NCI-H345 treated with DMSO at 0.1 percent for 48 hours (cell line): ENCODE results near the gene CTDSP1.

Experiments
- DNase-seq: peaks from one replicate; lab custom pipeline; 2025; ENCODE audit not compliant: unreplicated experiment; lab: John Stamatoyannopoulos, UW

Gene CTDSP1

DNA sequence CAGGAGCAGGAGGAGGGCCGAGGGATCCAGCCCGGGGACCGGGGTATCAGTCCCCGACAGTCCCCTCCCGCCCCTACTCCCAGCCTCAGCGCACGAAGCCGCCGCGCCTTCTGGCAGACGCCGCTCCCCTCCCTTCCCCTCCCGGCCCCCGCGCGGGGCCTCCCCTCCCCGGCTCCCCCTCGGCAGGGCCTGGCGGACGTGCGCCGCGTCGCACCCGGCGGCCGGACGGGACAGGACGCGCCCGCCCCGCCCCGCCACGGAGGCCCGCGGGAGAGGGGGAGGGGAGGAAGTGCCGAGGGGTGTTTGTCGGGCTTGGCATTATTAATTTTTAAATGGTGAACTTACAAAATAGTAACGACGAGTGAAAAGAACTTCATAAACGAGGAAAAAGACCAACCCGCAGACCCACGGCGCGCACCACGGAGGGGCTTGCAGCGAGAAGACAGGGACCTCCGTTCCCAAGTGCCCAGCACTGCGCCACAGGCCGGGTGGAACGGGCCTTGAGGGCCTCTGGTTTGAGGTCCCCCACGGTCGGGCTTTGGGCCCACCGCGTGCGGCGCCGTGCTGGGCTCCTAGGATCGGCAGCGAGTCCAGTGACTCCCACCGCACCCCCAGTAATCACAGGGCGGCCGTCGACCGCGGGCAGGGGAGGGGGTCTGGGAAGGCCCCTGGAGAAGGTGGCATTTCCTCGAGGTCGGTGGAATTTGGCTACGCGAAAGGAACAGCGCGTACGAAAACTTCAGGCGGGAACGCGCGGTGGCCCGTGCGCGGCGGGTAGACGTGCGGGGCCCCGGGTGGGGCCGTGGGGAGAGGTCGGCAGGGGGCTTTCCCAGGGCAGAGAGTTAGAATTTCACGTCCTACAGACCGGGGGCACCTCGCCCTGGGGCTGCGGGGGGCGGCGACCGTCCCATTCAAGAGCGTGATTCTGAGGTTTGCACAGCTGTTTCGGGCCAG lies 954 bp upstream of the CTDSP1 start:
- no peak for DNase-seq

DNA sequence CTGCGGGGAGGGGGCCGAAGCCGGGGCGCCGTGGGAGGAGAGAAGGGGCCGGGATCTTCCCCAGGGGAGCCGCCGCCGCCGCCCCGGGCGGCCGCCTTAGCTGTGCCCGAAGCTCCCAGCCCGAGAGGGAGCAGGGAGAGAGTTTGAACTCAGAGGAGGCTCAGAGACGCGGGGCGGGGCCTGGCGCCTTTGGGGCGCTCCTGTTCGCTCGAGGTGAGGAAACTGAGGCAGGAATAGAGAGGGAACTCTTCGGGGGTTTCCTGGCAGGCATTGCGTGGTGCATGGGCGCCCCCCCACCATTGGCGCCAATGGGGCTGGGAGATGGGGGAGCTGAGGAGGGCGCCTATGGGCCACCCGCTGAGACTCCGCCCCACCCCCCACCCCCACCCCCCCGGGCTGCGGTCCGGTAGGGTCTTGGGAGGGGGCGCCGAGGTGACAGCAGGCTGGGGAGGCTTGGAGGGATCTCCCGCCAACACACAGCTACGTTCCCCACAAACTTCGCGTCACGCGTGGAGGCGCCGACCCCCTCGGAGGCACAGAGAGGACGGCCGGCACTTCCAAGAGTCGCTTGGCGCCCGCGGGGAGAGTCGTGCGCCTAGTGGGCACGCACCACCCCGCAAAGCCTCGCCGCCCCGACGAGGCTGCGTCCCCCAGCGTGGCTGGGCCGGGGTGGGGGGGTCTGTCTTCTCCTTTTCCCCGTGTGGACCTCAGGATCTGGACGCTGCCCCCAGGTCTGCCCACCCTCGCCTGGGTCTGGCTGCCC lies 680 bp downstream of the CTDSP1 start:
- no peak for DNase-seq

DNA sequence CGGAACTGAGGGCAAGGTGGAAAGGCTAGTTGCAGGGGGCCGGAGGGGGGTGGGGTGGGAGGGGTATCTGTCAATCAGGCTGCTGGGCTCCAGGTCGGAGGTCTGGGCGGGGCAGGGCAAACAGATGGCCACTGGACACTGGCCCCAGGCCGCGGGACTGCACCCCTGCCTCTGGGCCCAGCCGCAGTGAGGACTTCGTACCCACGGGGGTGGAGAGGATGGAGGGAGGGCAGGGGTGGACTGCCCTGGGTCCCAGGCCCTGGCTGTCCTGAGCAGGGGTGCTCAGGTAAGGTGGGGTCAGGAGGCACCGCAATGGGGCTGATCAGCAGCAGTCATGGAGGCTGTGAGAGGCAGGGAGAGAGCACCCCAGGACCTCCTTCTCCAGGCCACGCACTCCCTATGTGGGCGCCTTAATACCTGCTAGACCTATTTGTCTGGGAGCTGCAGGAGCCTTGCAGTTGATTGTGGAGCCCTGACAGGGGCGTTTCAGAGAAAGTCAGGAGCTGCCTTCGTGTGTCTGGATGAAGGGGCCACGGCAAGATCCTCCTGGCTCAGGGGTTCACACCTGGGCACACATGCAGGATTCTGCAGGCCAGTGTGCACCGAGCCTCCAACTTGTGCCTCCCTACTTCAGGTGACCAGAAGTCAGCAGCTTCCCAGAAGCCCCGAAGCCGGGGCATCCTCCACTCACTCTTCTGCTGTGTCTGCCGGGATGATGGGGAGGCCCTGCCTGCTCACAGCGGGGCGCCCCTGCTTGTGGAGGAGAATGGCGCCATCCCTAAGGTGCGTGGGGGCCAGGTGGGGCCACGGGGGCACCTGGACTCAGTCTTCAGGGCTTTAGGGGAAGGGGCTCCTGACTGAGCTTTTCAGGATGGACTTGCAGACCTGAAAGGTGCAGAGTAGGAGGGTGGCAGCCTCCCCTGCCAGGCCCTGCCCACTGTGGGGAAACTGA lies 1.5 kb downstream of the CTDSP1 start:
- DNase-seq = no peak

DNA sequence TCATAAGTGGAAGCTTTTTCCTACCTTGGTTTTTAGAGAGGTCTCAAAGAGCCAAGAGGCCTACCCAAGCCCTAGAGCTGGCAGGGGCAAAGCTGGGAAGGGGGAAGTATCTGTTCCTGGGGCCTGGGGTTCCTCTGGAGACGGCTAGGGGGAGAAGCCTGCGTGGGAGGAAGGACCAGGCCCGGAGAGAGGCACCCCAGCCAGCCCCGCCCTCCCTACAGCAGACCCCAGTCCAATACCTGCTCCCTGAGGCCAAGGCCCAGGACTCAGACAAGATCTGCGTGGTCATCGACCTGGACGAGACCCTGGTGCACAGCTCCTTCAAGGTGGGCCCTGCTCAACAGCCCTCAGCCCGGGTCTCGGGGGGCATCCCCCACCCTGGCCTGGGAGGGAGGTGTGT lies 2.2 kb downstream of the CTDSP1 start:
- DNase-seq = no peak

DNA sequence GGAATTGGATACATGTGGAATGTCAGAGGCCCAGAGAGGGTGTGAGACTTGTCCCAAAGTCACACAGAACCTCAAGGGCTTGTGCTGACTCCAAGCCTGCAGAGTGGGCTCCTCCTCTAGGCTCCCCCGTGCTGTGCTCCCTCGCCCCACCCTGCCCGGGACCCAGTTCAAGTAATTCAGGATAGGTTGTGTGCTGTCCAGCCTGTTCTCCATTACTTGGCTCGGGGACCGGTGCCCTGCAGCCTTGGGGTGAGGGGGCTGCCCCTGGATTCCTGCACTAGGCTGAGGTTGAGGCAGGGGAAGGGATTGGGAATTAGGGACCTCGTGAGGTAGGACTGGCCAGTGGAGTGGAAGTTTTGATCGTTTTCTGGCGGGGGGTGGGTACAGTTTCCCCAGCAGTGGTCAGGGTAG lies 2.8 kb downstream of the CTDSP1 start:
- no peak for DNase-seq

DNA sequence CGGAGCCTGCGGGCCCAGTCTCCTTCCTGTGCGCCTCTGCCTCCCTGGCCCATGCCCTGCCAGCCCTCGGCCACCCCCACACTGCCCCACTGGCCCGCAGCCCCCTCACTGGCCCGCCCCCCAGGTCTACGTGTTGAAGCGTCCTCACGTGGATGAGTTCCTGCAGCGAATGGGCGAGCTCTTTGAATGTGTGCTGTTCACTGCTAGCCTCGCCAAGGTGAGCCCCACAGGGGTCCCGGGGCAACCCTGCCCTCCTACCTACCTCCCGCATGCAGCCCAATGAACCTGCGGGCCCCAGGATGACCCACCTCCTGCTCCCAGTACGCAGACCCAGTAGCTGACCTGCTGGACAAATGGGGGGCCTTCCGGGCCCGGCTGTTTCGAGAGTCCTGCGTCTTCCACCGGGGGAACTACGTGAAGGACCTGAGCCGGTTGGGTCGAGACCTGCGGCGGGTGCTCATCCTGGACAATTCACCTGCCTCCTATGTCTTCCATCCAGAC lies 3.3 kb downstream of the CTDSP1 start:
- DNase-seq = no peak

DNA sequence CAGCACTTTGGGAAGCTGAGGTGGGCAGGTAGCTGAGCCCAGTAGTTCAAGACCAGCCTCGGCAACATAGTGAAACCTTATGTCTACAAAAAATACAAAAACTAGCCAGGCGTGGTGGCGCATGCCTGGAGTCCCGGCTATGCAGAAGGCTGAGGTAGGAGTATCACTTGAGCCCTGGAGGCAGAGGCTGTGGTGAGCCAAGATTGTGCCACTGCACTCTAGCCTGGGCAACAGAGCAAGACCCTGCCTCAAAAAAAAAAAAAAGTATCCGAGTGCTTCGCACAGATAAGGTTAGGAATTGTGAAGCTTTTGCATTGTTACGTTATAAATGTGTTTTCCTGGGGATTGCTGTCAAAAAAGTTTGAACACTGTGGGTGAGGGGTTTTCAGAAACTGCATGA lies 4.1 kb downstream of the CTDSP1 start:
- no peak for DNase-seq

DNA sequence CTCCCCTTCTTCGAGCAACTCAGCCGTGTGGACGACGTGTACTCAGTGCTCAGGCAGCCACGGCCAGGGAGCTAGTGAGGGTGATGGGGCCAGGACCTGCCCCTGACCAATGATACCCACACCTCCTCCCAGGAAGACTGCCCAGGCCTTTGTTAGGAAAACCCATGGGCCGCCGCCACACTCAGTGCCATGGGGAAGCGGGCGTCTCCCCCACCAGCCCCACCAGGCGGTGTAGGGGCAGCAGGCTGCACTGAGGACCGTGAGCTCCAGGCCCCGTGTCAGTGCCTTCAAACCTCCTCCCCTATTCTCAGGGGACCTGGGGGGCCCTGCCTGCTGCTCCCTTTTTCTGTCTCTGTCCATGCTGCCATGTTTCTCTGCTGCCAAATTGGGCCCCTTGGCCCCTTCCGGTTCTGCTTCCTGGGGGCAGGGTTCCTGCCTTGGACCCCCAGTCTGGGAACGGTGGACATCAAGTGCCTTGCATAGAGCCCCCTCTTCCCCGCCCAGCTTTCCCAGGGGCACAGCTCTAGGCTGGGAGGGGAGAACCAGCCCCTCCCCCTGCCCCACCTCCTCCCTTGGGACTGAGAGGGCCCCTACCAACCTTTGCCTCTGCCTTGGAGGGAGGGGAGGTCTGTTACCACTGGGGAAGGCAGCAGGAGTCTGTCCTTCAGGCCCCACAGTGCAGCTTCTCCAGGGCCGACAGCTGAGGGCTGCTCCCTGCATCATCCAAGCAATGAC lies 4.8 kb downstream of the CTDSP1 start:
- no peak for DNase-seq

DNA sequence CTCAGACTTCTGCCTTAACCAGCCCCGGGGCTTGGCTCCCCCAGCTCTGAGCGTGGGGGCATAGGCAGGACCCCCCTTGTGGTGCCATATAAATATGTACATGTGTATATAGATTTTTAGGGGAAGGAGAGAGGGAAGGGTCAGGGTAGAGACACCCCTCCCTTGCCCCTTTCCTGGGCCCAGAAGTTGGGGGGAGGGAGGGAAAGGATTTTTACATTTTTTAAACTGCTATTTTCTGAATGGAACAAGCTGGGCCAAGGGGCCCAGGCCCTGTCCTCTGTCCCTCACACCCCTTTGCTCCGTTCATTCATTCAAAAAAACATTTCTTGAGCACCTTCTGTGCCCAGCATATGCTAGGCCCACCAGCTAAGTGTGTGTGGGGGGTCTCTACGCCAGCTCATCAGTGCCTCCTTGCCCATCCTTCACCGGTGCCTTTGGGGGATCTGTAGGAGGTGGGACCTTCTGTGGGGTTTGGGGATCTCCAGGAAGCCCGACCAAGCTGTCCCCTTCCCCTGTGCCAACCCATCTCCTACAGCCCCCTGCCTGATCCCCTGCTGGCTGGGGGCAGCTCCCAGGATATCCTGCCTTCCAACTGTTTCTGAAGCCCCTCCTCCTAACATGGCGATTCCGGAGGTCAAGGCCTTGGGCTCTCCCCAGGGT lies 5.5 kb downstream of the CTDSP1 start:
- DNase-seq = no peak

DNA sequence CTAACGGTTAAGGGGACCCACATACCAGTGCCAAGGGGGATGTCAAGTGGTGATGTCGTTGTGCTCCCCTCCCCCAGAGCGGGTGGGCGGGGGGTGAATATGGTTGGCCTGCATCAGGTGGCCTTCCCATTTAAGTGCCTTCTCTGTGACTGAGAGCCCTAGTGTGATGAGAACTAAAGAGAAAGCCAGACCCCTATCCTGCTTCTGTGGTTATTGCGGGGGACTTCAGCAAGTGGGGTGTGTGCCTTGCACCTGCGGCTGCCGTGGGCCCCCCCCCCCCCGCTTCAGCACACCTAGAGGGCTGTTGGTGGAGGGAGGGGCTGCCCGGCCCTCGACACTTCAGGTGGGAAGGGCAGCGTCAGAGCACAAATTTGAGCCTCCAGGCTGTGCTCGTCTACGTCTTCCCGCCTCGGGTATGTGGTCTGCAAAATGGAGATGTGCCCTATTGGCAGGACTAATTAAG lies 6.1 kb downstream of the CTDSP1 start:
- no peak for DNase-seq

DNA sequence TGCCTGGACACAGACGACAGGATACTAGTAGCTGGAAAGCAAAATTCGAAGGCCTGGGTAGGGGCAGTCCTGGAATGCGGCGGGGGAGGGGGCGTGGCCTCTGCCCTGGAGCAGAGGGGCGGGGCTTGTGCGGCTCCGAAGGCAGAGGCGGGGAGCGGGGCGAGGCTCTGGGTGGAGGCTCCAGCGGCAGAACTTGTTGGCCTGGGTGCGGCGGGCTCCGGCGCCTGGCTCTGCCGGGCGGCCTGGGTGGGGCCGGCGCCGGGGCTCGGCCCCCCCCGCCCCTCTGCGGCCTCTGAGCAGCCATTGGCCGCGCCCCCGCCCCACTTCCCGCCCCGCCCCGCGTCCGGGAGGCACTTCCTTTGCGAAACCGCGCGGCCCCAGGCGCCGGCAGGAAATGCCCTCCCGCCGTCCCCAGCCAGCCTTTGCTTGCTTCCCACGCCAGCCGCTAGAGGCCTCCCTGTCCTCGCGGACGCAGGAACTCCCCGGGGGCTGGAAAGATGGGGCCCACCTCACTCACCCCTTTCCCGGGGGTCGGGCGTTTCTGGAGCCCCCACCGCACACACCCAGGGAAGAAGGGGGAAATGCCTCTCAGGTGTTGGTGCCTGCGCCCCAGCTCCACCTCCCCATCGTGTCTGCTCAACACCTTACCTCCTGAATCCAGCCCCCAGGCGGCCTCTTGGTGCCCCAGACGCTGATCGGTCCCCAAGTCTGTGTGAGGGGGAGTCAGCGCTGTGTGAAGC lies 6.7 kb downstream of the CTDSP1 start:
- DNase-seq = peak; percentile 87

DNA sequence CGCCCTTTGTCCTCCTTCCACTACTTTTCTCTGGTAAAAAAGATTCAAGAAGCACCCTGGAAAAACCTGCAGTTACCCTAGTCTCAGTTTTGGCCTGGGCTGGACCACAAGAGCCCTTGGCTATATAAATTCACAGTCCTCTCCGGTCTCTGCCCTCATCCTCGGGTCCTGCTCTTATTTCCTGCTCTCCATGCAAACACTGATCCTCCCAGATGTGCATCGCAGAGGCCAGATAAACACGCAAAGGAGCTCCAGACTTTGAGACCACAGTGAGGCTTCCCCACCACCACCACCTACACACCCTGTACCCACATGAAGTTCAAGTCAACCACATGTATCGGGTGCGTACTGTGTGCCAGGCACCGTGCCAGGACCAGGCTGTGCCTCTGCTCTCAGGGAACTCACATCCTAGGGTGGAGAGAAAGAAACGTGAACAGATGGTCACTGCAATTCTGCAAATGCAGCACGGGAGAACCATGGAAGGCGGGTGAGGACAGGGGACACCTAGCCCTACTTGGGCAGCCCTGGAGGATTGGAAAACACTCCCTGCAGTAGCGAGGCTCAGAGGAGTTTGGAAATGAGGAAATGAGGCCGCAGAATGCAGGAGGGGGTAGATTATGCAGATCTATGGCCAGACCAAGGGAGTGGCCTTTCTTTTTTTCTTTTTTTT lies 7.4 kb downstream of the CTDSP1 start:
- no peak for DNase-seq

DNA sequence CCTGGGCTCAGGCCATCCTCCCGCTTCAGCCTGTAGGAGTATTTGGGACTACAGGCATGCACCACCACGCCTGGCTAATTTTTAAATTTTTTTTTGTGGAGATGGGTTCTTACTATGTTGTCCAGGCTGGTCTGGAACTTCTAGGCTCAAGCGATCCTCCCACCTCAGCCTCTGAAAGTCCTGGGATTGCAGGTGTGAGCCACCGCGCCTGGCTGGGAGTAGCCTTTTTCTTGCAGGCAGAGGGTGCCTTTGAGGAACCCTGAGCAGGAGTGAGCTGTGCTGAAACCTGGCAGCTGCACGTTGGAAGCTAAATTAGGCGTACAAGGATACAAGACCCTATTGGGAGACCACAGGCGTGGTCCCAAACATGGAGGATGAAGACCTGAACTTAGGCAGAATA lies 8.0 kb downstream of the CTDSP1 start:
- no peak for DNase-seq

DNA sequence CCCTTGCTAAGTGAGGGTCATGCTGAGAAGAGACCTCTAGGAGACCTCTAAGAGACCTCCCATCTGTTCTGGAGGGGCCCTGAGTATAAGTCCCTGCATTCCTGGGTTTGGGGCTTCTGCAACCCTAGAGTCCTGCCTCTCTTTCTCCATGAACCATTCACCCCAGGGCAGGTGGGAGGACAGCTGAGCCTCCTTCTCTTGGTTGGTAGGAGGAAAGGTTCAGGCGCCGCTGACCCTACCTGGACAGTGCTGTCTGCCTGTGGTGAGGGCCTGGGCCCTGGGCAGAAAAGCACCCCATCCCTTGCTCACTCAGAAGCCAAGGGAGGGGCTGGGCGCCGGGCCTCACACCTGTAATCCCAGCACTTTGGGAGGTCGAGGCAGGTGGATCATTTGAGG lies 18.7 kb downstream of the CTDSP1 start:
- DNase-seq = no peak

DNA sequence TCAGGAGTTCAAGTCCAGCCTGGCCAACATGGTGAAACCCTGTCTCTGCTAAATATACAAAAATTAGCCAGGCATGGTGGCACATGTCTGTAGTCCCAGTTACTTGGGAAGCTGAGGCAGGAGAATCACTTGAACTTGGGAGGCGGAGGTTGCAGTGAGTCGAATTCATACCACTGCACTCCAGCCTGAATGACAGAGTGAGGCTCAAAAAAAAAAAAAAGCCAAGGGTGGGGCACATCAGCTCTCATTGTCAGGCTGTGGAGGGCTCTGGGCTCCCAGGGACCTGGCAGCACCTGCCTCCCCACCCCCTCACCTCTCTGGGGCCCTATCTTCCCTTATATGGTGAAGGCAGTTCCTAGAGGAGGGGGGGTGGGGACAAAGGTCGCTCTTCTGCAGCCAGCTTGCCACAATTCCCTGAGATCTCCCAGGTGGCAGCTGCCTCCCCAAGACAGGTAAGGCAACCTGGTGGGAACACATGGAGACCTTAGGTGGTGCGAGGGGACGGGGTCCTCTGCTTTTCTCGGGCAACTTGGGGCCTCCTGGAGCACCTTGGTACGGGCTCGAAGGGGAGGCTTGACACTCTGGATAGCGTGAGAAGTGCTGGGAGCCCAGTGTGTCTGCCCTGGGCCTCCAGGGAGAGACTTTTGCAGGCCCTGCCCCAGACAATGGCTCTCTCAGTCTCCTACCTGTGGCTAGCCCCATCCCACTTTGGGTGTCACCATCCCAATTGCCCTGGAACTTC lies 19.2 kb downstream of the CTDSP1 start, which contains the start of gene VIL1:
VIL1 (plus strand) TSS at position 407 of the 742 bp plus-strand sequence. CDS start 4,656 bp downstream, outside the sequence.
- no peak for DNase-seq

DNA sequence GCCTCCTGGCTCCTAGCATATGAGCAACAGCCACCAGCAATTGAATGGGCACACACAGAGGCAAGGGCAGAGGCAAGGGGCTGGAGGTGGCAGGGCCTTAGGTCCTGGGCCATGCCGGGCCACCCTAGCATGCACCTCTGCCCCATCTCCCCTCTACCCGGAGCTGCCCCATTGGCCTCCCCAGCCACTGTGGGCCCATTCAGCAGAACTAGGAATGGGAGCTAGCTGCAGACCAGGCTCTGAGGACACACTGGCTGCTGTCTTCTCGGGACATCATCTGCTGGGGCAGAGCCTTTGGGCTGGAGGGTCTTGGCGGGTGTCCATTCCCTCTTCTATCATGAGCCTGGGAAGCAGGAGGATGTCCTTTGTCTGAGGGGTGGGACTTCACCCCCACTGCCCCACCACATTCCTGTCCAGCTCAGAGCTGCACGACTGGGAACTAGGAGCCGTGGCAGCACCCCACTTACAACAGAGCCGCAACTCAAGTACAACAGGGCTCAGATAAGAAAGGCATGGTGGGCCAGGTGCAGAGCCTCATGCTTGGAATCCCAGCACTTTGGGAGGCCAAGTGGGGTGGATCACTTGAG lies 20.1 kb downstream of the CTDSP1 start:
- no peak for DNase-seq

DNA sequence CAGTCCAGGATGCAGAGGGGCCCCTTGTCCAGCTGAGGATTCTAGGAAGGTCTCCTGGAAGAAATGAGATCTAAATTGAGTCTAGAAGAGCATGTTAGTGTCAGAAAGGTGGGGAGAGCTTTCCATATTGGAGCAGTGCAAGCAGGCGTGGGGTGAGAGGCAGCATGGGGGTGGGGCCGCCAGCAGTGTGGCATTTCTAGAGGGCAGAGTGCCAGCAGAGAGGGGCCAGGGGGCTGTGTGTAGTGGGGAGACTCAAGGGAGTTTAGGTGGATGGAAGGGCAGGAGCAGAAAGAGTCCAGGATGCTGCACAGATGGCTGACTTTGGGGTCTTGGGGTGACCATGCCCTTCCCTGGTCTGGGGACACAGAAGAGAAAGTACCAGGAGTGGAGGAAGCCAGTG lies 21.4 kb downstream of the CTDSP1 start:
- DNase-seq = no peak
